ENCODE data around the gene PRKCE.
A peak's percentile ranks its signal among the peaks of the same experiment; 100 is the strongest.

The PRKCE gene

GRCh38 chr2:45631955-45632354 is 19.5 kb upstream of the PRKCE start:
- DNase-seq (ENCODE audit: low spot score), result no peak

- no peak for DNase-seq (ENCODE audit: low spot score)
These were observed 17.3 kb upstream of the PRKCE start for GRCh38 chr2:45634223-45634622.

- DNase-seq (ENCODE audit: low spot score), result no peak
These were observed 15.5 kb upstream of the PRKCE start for GRCh38 chr2:45636008-45636407.

- no peak for DNase-seq (ENCODE audit: low spot score)
These were observed 14.0 kb upstream of the PRKCE start for GRCh38 chr2:45637440-45637839.

GRCh38 chr2:45640576-45640975 is 10.9 kb upstream of the PRKCE start:
- no peak for DNase-seq (ENCODE audit: low spot score)

- DNase-seq (ENCODE audit: low spot score), result no peak
These were observed 8.4 kb upstream of the PRKCE start for GRCh38 chr2:45643095-45643494.

GRCh38 chr2:45643543-45644542 is 7.6 kb upstream of the PRKCE start:
- DNase-seq (ENCODE audit: low spot score), result peak; percentile 51

- no peak for DNase-seq (ENCODE audit: low spot score)
These were observed 5.2 kb upstream of the PRKCE start for GRCh38 chr2:45646289-45646688.

- no peak for DNase-seq (ENCODE audit: low spot score)
These were observed 4.1 kb upstream of the PRKCE start for GRCh38 chr2:45647356-45647755.

- no peak for DNase-seq (ENCODE audit: low spot score)
These were observed 3.4 kb upstream of the PRKCE start for GRCh38 chr2:45647986-45648520.

- no peak for DNase-seq (ENCODE audit: low spot score)
These were observed 2.8 kb upstream of the PRKCE start for GRCh38 chr2:45648636-45649035.

GRCh38 chr2:45649462-45649857 is 2.0 kb upstream of the PRKCE start:
- peak; percentile 31 for DNase-seq (ENCODE audit: low spot score)

- peak; percentile 70 for DNase-seq (ENCODE audit: low spot score)
These were observed 1.3 kb upstream of the PRKCE start for GRCh38 chr2:45649858-45650811.

GRCh38 chr2:45650851-45651414 is 542 bp upstream of the PRKCE start:
- peak; percentile 94 for DNase-seq (ENCODE audit: low spot score)

GRCh38 chr2:45652090-45653031 is 886 bp downstream of the PRKCE start:
- peak; percentile 38 for DNase-seq (ENCODE audit: low spot score)

GRCh38 chr2:45653122-45653913 is 1.8 kb downstream of the PRKCE start:
- no peak for DNase-seq (ENCODE audit: low spot score)

GRCh38 chr2:45654250-45654649 is 2.8 kb downstream of the PRKCE start:
- no peak for DNase-seq (ENCODE audit: low spot score)

GRCh38 chr2:45661828-45662227 is 10.4 kb downstream of the PRKCE start:
- no peak for DNase-seq (ENCODE audit: low spot score)

GRCh38 chr2:45664635-45665261 is 13.3 kb downstream of the PRKCE start:
- DNase-seq (ENCODE audit: low spot score), result no peak
